SW 1271 (cell line): Measurements from ENCODE around the gene ARMC12.

Experiments
- DNase-seq, 2 experiments: peaks; one replicate each; lab custom pipeline; 2025; lab: John Stamatoyannopoulos, UW

Gene ARMC12

GRCh38 chr6:35776364-35777215, 39.8 kb downstream of the ARMC12 start, which contains the start of gene CLPSL2:
Gene CLPSL2 (plus strand): TSS chr6:35776598. CDS start chr6:35776619, 21 bp downstream.
- DNase-seq: no peak

- DNase-seq: no peak
Observed at GRCh38 chr6:35777356-35778102, 40.7 kb downstream of the ARMC12 start.

- DNase-seq: no peak
Observed at GRCh38 chr6:35778437-35778836, 41.6 kb downstream of the ARMC12 start.

GRCh38 chr6:35780719-35781118, 43.9 kb downstream of the ARMC12 start, which contains the start of gene CLPSL1:
Gene CLPSL1 (plus strand): TSS chr6:35781019. CDS start chr6:35781111, 92 bp downstream.
- no peak for DNase-seq

- no peak for DNase-seq
Observed at GRCh38 chr6:35781290-35781689, 44.5 kb downstream of the ARMC12 start.

GRCh38 chr6:35782424-35782823, 45.6 kb downstream of the ARMC12 start:
- no peak for DNase-seq

- no peak for DNase-seq
Observed at GRCh38 chr6:35784200-35784599, 47.4 kb downstream of the ARMC12 start.

- no peak for DNase-seq
Observed at GRCh38 chr6:35786272-35786671, 49.4 kb downstream of the ARMC12 start.

- DNase-seq: no peak
Observed at GRCh38 chr6:35786810-35787209, 50.0 kb downstream of the ARMC12 start.

- DNase-seq: no peak
Observed at GRCh38 chr6:35787266-35788218, 50.7 kb downstream of the ARMC12 start.

- no peak for DNase-seq
Observed at GRCh38 chr6:35788423-35788982, 51.7 kb downstream of the ARMC12 start.

- no peak for DNase-seq
Observed at GRCh38 chr6:35790683-35791082, 53.9 kb downstream of the ARMC12 start.

GRCh38 chr6:35794536-35795452, 58.0 kb downstream of the ARMC12 start:
- no peak for DNase-seq

- no peak for DNase-seq
Observed at GRCh38 chr6:35795453-35796071, 58.7 kb downstream of the ARMC12 start.

GRCh38 chr6:35796236-35796635, 59.4 kb downstream of the ARMC12 start:
- DNase-seq: no peak

- DNase-seq: no peak
Observed at GRCh38 chr6:35797837-35798526, 61.1 kb downstream of the ARMC12 start.
